Measurements from ENCODE around the gene AMH. TPM values are rescaled to one million over a fixed set of nuclear protein-coding genes. Genes with fewer than 3 reads are reported as not detected.

AMH gene
- total and polyA plus RNA-seq, 2 of the 4 experiments (the other 2 are of a cell fraction) = 0.86 TPM; not detected in 1

- Histone ChIP-seq H4K91ac (ENCODE audit: insufficient read depth, low read depth, low read length) (no peak overlapping the region), H3K14ac (replicated peaks; ENCODE audit: low read depth, low read length) (no peak overlapping the region), H4K5ac (ENCODE audit: low read depth, low read length) (no peak overlapping the region), H3K36me3 (ENCODE audit: control insufficient read depth, insufficient read depth, low read length) (peaks cover 60% of the 10 kb centered on the region), H3K4me2 (ENCODE audit: low read depth, low read length) (no peak overlapping the region), H3K23ac (ENCODE audit: low read depth, low read length) (no peak overlapping the region), H3K18ac (ENCODE audit: low read depth, low read length) (no peak overlapping the region), H2BK20ac (ENCODE audit: low read depth, low read length) (no peak overlapping the region), H3K4ac (ENCODE audit: low read depth, low read length) (no peak overlapping the region), H3K79me1 (ENCODE audit: low read depth in 1 of 2, low read length in 2 of 2) (peaks cover 9 to 43% of the 10 kb centered on the region in 2 experiments), H4K20me1 (ENCODE audit: insufficient read depth, low read length) (peaks cover 25% of the 10 kb centered on the region), H3K9ac (ENCODE audit: low read depth, low read length) (no peak overlapping the region), H3K9me3 (ENCODE audit: control insufficient read depth, insufficient read depth, low read length) (no peaks in the 10 kb centered on the region), H2BK120ac (ENCODE audit: low read depth, low read length) (no peak overlapping the region), H3K4me3 (ENCODE audit: insufficient read depth, low read depth, low read length) (no peak overlapping the region), H3K9me1 (ENCODE audit: insufficient read depth, low read length) (no peaks in the 10 kb centered on the region; the same call in 1 of the 2 replicates), H2BK15ac (ENCODE audit: low read depth, low read length) (no peak overlapping the region), H3K56ac (ENCODE audit: extremely low read depth, insufficient read depth, low read length) (no peak overlapping the region), H4K8ac (ENCODE audit: low read depth in 2 of 2, low read length in 2 of 2) (0 out of 4 replicates have a peak overlapping the region, but pooled peaks of 1 of the 2 experiments have one; percentile 20), H2AK9ac (replicated peaks; ENCODE audit: low read depth, low read length, poor library complexity) (no peak overlapping the region), H2BK5ac (ENCODE audit: low read depth, low read length, poor library complexity, severe bottlenecking) (no peak overlapping the region), H3K4me1 (ENCODE audit: control insufficient read depth, insufficient read depth, low read length) (peaks cover 2% of the 10 kb centered on the region; the same call in 1 of the 2 replicates), H2AK5ac (ENCODE audit: low read depth, low read length) (no peak overlapping the region), H2AFZ (replicated peaks; ENCODE audit: low read length, poor library complexity) (peak overlapping the region; percentile 51), H3K27ac (ENCODE audit: insufficient read depth, low read length) (no peak overlapping the region), H3K27me3 (ENCODE audit: control insufficient read depth, insufficient read depth, low read length) (no peaks in the 10 kb centered on the region)
- intact Hi-C loops (cut with micrococcal nuclease) (no loop called here), in situ Hi-C loops (cut with MboI; ENCODE audit: low sequenced_read_pairs) (no loop called here), dilution Hi-C loops (cut with HindIII; ENCODE audit: low sequenced_read_pairs, unreplicated experiment) (no loop called here)
- DNase-seq (no peak), ATAC-seq (ENCODE audit: low read depth) (no peak)
- 88% methylated on average over 3 of the region's 12 CpGs; no CpG with 5 or more reads in 1 of the 2 experiments for WGBS, 2 experiments (ENCODE audit: extremely low coverage in 2 of 2, insufficient read length in 1 of 2)
- POLR2A ChIA-PET (ENCODE audit: unreplicated experiment) = no interaction called here
- BruUV-seq (replicated peaks) = no TSS peak
- CTCF ChIA-PET = no interaction called here
- TF ChIP-seq CTCF (conservative IDR thresholded peaks at IDR 0.05; ENCODE audit: low read depth, low read length) (no peak), RAD21 (IDR thresholded peaks at IDR 0.05; ENCODE audit: low read length) (no peak)
Measured at GRCh38 chr19:2230807-2231533, 18.2 kb upstream of the AMH start.

Data from IMR-90 (cell line).